ENCODE results near the gene FGL2. TPM values are rescaled to one million over a fixed set of nuclear protein-coding genes. Genes with fewer than 3 reads are reported as not detected.

Gene FGL2
- total RNA-seq, 1 experiment from 2014 or later: not detected

- Mint-ChIP-seq H3K36me3 (ENCODE audit: insufficient read depth in 1 of 3, low read depth in 3 of 3) (peaks cover 0 to 1% (median 0%) of the 10 kb centered on the region in 3 experiments; a peak in 1 of 7 replicates), H3K27ac (no peak overlapping the region), H3K4me3 (no peak overlapping the region), H3K27me3 (ENCODE audit: low read depth) (no peaks in the 10 kb centered on the region), H3K9me3 (no peaks in the 10 kb centered on the region), H3K4me1 (peaks cover 18% of the 10 kb centered on the region in 2 experiments)
- TF ChIP-seq, protein P1, sequence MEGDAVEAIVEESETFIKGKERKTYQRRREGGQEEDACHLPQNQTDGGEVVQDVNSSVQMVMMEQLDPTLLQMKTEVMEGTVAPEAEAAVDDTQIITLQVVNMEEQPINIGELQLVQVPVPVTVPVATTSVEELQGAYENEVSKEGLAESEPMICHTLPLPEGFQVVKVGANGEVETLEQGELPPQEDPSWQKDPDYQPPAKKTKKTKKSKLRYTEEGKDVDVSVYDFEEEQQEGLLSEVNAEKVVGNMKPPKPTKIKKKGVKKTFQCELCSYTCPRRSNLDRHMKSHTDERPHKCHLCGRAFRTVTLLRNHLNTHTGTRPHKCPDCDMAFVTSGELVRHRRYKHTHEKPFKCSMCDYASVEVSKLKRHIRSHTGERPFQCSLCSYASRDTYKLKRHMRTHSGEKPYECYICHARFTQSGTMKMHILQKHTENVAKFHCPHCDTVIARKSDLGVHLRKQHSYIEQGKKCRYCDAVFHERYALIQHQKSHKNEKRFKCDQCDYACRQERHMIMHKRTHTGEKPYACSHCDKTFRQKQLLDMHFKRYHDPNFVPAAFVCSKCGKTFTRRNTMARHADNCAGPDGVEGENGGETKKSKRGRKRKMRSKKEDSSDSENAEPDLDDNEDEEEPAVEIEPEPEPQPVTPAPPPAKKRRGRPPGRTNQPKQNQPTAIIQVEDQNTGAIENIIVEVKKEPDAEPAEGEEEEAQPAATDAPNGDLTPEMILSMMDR (conservative IDR thresholded peaks at IDR 0.05): no peak
- Histone ChIP-seq H4K5ac (ENCODE audit: insufficient read length, low read depth, low read length) (no peak overlapping the region), H3K23me2 (ENCODE audit: insufficient read length, low read depth, low read length, poor library complexity, severe bottlenecking) (no peaks in the 10 kb centered on the region), H3T11ph (ENCODE audit: low read length) (no peak overlapping the region), H2BK120ac (ENCODE audit: low read depth, low read length, poor library complexity, severe bottlenecking) (no peak overlapping the region), H3K14ac (ENCODE audit: insufficient read depth, low read length) (no peak overlapping the region), H3K9me3 (ENCODE audit: control insufficient read depth, low read depth, low read length) (no peaks in the 10 kb centered on the region), H3K4me2 (ENCODE audit: insufficient read depth, insufficient read length, low read length) (no peak overlapping the region), H2BK15ac (ENCODE audit: low read depth, low read length) (no peak overlapping the region), H3K56ac (ENCODE audit: insufficient read length, low read depth, low read length) (no peak overlapping the region), H2BK12ac (ENCODE audit: insufficient read length, low read depth, low read length) (no peak overlapping the region), H2AK5ac (ENCODE audit: insufficient read length, low read length) (no peak overlapping the region), H3K9ac (ENCODE audit: extremely low read depth, insufficient read length, low read length) (no peak overlapping the region), H2BK20ac (ENCODE audit: low read depth, low read length, poor library complexity, severe bottlenecking) (no peak overlapping the region), H3K27me3 (ENCODE audit: insufficient read depth, low read length) (no peaks in the 10 kb centered on the region; the same call in 1 of the 2 replicates), H3K4ac (ENCODE audit: low read depth, low read length) (no peak overlapping the region), H3K4me1 (ENCODE audit: insufficient read depth, low read length) (peaks cover 7% of the 10 kb centered on the region; the same call in 1 of the 2 replicates), H4K20me1 (ENCODE audit: control insufficient read depth, insufficient read depth, insufficient read length) (no peaks in the 10 kb centered on the region), H2AFZ (ENCODE audit: low read length) (no peak overlapping the region), H3K79me1 (ENCODE audit: insufficient read depth, low read depth, low read length, poor library complexity, severe bottlenecking) (no peaks in the 10 kb centered on the region), H4K8ac (replicated peaks; ENCODE audit: insufficient read length, low read depth, low read length) (no peak overlapping the region), H3K18ac (ENCODE audit: insufficient read length, low read depth, low read length) (no peak overlapping the region), H3K79me2 (ENCODE audit: insufficient read depth, low read length) (no peaks in the 10 kb centered on the region), H3K27ac (ENCODE audit: insufficient read length, low read depth, low read length) (no peak overlapping the region), H3K23ac (ENCODE audit: insufficient read length, low read depth, low read length) (no peak overlapping the region), H4K91ac (ENCODE audit: insufficient read length, low read depth, low read length) (no peak overlapping the region), H2BK5ac (ENCODE audit: insufficient read length, low read length) (no peak overlapping the region)
- DNase-seq: no peak
- WGBS (ENCODE audit: extremely low coverage, insufficient read length, low lambda C conversion rate): no CpG with 5 or more reads among the region's 3 CpGs
Observed at GRCh38 chr7:77239471-77239870, 39.9 kb upstream of the FGL2 start.
